ENCODE results near the gene LRBA.

DNA sequence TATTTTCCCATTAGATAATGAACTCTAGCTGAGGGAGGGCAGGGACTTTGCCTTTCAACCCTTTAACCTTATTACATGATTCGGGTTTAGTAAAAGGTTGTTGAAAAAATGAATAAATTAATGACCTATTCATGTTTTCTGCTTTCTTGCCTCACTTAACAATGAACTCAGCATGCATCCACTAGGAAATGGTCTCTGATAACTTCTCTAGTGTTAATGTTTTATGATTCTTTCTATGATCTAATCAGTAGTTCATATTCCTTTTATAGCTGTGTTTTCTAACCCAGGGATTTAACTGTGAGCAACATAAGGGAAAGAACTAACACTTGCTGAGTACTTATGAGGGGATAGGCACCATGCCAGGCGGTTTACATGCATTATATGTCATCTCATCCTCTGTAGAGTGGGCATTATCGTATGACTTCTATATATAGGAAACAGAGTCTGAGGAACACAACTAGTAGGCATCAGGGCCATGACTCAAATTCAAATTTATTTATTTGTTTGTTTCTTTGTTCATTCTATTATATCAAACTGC, 669.8 kb downstream of the LRBA start:
- TF ChIP-seq, protein P1, sequence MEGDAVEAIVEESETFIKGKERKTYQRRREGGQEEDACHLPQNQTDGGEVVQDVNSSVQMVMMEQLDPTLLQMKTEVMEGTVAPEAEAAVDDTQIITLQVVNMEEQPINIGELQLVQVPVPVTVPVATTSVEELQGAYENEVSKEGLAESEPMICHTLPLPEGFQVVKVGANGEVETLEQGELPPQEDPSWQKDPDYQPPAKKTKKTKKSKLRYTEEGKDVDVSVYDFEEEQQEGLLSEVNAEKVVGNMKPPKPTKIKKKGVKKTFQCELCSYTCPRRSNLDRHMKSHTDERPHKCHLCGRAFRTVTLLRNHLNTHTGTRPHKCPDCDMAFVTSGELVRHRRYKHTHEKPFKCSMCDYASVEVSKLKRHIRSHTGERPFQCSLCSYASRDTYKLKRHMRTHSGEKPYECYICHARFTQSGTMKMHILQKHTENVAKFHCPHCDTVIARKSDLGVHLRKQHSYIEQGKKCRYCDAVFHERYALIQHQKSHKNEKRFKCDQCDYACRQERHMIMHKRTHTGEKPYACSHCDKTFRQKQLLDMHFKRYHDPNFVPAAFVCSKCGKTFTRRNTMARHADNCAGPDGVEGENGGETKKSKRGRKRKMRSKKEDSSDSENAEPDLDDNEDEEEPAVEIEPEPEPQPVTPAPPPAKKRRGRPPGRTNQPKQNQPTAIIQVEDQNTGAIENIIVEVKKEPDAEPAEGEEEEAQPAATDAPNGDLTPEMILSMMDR (IDR thresholded peaks at IDR 0.05) = no peak
- TF ChIP-seq POLR2A (IDR thresholded peaks at IDR 0.05) = no peak

All from body of pancreas (tissue), 4 donors.